Stimulated activated CD4-positive, alpha-beta T cell treated with anti-CD3 and anti-CD28 coated beads, Interleukin-4, amount 100 ng/mL, for 4 hours (primary cell): Measurements from ENCODE around the gene ZAP70.
"Not testable (repeated sequence)": the region's sequence is repeated elsewhere in the genome, so short reads cannot be mapped to it uniquely, and the experiment has no call there.

ENCODE experiments used
- DNase-seq, 2 experiments: peaks; one replicate each; pipeline ENCODE4 v3.0.0-alpha.2; 2020

The ZAP70 gene

DNA sequence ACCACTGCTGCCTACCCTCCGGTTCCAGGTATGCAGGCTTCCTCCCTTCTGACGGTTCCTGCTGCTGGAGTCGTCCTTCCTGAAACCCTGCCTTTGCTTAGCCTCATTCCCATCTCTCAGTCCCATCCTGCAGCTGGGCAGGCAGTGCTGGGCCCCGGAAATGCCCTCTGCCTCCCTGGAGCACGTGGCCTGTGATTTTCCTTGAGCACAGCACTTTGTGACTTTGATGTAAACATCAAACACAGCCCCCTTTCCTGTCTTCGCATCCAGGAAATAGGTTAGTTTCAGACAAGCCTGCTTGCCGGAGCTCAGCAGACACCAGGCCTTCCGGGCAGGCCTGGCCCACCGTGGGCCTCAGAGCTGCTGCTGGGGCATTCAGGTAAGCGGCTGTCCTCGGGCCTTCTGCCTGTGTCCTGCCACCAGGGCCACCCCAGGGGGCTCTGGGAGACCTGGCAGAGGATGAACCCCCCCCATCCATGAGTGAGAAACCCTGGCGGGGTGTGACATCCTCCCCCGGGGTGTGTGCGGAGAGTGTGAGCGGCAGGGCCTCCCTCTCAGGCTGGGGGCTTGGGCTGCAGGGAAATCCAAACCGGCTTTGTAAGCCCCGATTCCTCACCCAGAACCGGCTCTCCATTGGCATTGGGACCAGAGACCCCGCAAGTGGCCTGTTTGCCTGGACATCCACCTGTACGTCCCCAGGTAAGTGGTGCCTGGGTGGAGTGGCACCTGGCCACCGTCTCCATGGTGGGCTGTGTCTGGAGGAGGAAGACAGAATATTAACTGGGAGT, at the start of gene ZAP70:
Gene ZAP70, plus strand, starts transcription at position 281 of the 788 bp plus-strand sequence. CDS start 10,461 bp downstream, outside the sequence.
- DNase-seq = peak; percentile 45 to 69

- no peak for DNase-seq
These were observed 49.8 kb upstream of the ZAP70 start for GRCh38 chr2:97663626-97663961.

DNA sequence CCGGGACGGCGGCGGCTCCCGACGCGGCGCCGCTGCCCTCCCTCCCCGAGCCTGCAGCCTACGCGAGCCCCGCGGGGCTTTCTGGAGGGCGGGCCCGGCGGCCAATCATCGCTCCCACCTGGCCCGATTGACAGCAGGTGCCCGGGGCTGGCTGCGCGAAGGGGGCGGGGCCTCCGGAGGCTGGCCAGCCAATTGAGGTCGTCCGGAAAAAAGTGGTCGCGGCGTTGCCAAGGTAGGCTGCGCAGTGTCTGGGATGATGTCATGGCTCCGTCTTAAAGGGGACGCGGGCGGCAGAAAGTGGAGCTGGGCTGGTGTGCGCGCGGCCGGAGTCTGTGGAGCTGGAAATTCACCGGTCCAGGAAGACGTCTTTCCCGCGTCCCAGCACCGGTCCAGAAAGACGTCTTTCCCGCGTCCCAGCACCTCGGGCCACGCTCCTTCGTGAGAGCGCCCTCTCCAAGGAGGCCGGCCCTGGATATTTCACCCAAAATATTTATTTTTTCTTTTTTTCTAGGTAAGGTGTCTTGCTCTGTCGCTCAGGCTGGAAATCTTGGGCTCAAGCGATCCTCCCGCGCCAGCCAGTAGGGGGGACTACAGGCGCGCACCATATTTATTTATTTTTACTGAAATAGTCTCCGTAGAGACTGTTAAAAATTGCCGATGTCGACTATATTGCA, 49.3 kb upstream of the ZAP70 start, which contains the start of gene ACTR1B:
Gene ACTR1B, minus strand, starts transcription at position 83 of the 674 bp plus-strand sequence. CDS start 154 bp downstream, outside the sequence.
- peak; percentile 96 to 98 for DNase-seq

GRCh38 chr2:97664636-97664970, 48.8 kb upstream of the ZAP70 start:
- no peak for DNase-seq

DNA sequence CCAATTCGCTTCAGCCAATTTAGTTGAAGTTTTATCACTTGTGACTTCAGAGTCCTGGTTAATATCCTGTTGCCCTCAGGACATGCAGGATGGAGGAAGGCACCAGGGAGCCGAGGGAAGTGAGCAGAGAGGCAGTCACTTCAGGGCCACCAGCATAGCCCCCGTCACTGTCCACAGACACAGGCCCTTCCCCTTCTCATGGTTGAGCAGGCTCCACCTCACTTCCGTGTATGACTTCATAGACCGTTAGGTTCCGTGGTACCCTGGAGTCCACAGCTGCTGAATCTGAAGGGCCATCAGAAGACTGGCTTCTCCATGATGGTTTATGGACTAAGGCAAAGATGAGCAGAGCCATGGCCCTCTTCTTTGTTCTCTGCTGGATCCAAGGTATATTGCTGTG, 43.9 kb upstream of the ZAP70 start, which contains the start of gene C2orf92:
Gene C2orf92, plus strand, starts transcription at position 266 of the 400 bp plus-strand sequence. Its CDS starts 76 bp downstream, at position 342.
- no peak for DNase-seq

DNA sequence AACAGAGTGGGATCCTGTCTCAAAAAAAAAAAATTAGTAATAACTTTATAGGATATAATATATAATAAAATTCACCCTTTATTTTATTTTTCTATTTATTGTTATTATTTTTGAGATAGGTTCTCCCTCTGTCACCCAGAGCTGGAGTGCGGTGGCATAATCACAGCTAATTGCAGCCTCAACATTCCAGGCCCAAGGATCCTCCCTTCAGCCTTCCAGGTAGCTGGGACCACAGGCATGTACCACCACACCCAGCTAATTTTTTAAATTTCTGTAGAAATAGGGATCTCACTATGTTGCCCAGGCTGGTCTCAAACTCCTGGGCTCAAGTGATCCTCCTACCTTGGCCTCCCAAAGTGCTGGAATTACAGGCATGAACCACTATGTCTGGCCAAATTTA, 42.9 kb upstream of the ZAP70 start:
- no peak for DNase-seq

GRCh38 chr2:97671526-97671925, 41.9 kb upstream of the ZAP70 start:
- DNase-seq = no peak

DNA sequence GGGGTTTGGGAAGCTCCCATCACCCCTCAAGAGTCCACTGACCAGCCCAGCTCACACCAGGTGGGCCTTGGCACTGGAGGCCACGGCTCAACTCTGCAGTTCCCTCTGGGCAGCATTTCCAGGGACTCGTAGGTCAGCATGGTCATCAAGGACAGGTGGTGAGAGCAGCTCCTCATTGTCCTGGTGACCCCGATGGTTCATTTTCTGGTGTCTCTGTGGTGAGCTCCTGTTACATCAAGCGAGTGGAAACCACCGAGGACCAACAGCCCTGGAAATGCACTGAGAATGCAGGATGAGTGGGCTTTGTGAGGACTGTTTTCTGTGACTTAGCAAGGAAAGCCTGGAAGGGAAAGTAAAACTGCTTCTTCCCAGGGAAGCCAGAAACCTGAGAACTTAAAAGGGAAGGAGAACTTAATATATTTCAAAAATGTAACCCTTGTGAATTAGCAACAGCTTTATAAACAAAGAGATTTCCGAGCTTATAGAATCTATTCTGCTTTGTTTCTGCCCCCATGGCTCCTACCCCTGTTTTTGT, 40.7 kb upstream of the ZAP70 start:
- not testable (repeated sequence) for DNase-seq

DNA sequence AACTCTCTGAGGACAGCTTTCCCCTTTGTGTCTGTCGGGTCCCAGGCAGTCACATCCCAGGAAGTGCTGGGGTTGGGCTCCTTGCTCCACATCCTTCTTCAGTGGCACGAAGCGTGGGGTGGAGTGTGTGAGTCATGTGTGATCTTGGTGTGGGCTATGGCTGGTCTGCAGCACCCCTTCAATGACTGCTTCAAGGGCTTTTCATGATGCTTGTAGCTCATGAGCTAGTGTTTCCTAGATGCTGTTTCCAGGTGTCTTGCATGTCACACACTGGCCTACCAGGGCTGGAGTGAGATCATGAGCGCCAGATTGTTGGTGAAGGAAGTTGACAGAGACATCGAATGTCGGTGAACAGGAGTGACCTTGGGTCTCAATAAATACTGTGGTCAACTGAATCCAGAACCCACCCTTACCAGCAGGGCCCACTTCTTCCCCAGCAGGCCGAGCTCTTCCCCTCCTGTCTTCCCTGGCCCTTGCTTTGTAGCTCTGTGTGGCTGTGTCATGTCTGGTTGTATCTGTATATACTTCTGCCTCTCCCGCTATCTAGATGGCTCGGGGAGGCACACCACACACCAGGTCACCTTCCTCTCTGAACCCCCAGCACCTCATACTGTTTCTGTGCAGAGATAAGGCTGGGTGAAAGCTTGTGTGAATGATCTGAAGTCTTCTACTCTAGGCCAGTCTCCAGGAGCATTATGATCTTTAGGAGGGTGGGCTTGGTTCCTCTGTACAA, 40.0 kb upstream of the ZAP70 start:
- DNase-seq = peak in 1 of 2 experiments; percentile 10

- DNase-seq = no peak
These were observed 39.5 kb upstream of the ZAP70 start for GRCh38 chr2:97673915-97674283.

GRCh38 chr2:97675430-97676113, 37.8 kb upstream of the ZAP70 start:
- DNase-seq = no peak

- no peak for DNase-seq
These were observed 36.8 kb upstream of the ZAP70 start for GRCh38 chr2:97676620-97677019.

- no peak for DNase-seq
These were observed 35.9 kb upstream of the ZAP70 start for GRCh38 chr2:97677480-97677879.

DNA sequence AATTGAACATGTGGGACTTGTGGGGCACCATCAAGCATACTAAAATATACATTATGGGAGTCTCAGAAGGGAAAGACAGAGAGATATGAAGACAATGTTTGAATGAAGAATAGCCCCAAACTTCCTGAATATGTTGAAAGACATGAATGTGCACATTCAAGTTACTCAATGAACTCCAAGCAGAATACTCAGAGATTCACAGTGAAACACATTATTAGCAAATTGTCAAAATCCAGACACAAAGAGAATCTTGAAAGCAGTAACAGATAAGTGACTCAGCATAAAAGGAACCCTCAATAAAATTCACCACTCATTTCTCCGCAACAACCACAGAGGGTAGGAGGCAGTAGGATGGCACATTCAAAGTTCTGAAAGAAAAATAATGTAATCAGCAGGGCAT, 35.1 kb upstream of the ZAP70 start:
- DNase-seq = no peak

- DNase-seq = not testable (repeated sequence)
These were observed 26.1 kb upstream of the ZAP70 start for GRCh38 chr2:97687235-97687634.

- no peak for DNase-seq
These were observed 25.1 kb upstream of the ZAP70 start for GRCh38 chr2:97688062-97688827.

DNA sequence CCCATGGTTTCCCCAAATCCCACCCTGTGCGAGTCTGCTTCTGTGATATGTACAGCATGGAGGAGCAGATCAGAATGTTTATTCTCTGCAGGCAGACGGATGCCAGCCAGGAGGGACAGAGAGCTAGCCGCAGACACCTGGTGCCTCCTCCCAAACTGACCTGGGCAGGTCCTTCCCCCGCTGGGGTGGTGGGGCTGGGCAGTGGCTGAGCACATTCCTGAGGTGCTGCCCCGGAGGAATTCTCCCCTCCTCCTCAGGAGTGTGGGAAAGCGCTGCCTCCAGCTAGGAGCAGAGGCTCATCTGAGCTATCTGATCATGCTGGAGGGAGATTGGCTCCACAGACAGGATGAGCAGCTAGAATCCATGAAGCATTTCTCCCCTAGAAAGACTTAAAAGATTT, 22.2 kb upstream of the ZAP70 start:
- no peak for DNase-seq

DNA sequence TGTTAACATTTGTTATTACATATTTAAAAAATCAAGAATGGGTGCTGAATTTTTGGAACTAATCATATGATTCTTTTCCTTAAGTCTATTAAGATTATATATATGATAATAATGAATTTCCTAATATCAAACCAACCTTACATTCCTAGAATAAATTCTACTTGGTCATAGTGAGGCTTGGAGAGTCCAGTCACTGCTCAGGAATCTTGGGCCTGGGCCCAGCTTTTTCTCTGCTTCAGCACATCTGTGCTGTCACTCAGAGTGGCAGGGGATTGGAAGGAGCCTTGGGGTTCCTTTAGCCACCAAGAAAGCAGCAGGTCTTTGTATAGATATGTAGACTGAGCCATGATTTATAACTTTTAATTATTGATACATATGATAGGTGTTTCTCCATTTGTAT, 19.9 kb upstream of the ZAP70 start:
- no peak for DNase-seq

DNA sequence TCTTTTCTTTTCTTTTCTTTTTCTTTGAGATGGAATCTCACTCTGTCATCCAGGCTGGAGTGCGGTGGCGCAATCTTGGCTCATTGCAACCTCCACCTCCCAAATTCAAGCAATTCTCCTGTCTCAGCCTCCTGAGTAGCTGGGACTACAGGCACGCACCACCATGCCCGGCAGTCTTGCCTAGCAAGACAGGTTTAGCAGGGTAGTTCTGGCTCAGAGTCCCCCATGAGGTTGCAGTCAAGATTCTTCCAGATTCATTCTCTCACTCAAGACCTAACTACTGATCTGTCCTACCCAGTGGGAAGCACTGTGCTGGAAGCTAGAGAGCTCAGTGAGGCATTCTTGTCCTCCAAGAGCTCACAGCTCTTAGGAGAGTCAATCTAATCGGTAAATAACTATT, 17.6 kb upstream of the ZAP70 start:
- DNase-seq = no peak

DNA sequence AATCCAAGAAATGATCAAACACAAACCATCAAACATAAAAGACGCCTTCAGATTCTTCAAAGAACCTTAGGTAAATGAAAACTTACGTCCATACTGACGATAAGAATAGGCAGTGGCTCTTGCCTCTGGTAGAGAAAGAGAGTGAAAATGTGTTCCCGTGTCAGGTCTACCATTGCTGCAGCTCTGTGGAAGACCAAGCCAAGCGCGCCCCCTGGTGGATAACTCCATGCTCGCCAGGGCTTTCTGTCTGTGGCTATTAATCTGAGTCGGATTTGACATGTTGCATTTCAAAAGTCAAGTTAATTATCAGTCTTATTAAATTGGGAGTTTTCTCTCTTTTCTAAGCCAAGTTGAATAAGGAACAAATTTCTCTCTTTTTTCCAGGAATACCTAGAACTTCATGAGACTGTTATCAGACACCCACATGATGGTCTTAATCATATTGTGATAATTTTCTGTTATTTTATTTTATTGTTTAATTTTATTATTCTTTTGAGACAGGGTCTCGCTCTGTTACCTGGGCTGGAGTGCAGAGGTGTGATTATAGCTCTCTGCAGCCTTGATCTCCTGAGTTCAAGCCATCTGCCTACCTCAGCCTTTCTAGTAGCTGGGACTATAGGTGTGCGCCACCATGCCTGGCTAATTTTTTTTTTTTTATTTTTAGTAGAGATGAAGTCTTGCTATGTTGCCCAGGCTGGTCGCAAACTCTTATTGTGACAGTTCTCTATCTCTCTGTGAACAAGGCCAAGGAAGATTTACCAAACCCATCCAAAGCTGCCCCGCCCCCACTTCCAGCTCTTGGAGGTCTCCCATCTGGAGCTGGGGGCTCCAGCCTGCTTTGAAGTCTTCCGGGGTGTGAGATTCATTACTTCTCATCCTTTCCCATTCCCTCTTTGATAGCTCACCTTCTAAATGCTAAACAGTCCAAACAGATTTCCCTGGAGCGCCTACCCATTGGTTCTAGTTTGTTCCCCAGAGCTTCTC, 15.8 kb upstream of the ZAP70 start:
- peak; percentile 83 to 96 for DNase-seq

DNA sequence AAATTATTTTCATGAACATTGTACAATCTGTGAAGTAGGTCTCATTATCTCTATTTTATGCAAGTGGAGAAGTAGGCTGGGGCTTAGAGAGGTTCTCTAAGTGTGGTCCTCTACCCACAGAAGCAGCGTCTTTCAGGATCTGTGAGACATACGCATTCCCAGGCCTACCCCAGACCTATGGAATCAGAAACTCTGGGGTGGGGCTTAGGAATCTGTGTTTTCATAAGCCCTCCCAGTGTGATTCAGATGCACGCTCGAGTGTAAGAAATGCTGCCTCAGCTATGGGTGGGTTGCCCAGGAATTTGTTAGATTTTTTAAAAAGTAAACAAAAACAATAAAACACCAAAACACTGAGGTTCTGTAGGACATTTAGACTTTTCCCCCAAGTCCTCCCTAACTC, 14.8 kb upstream of the ZAP70 start:
- no peak for DNase-seq
